HepG2 (cell line): ENCODE results near the gene CAPN11. TPM values are rescaled to one million over a fixed set of nuclear protein-coding genes. Genes with fewer than 3 reads are reported as not detected.

Experiments used
- ATAC-seq: fragments of 200-7000 bp; cut with Tn5 transposase; 3 replicates; pipeline ENCODE4 v1.9.1; 2020; ENCODE audit warnings: mild to moderate bottlenecking, moderate library complexity
- Bru-seq: library from RNA; stranded (reverse); fragments of 400-500 nt; gene quantifications from one replicate; lab custom pipeline; 2021; lab: Mats Ljungman, UMichigan
- BruChase-seq, 2 experiments: library from RNA; stranded (reverse); fragments of 400-500 nt; gene quantifications; one replicate each; lab custom pipeline; 2021; lab: Mats Ljungman, UMichigan
- BruUV-seq: library from RNA; stranded (reverse); fragments of 400-500 nt; replicated peaks from 2 replicates; lab custom pipeline; 2021; lab: Mats Ljungman, UMichigan
- CTCF ChIA-PET: fragments of 300-600 bp; formaldehyde crosslinking; extraction: SDS; loops from one replicate; lab custom pipeline; 2021; ENCODE audit warnings: low total read pairs, inconsistent platforms, low intra/inter-chr PET ratio; lab: Yijun Ruan, JAX
- POLR2A ChIA-PET: fragments of 350-600 bp; sonication (Branson Sonifier 250); formaldehyde crosslinking; loops from one replicate; lab custom pipeline; 2020; ENCODE audit warnings: antibody characterized with exemption, inconsistent platforms; lab: Yijun Ruan, JAX
- DNase-seq: peaks from one replicate; pipeline ENCODE4 v3.0.0-alpha.2; 2015; ENCODE audit warnings: low spot score
- FAIRE-seq: peaks from 3 replicates; lab custom pipeline; 2011; peaks lifted over from hg19 to GRCh38; lab: Jason Lieb, UNC
- H2AFZ ChIP-seq: one replicate; pipeline ENCODE4 v1.6.1; 2011; ENCODE audit warnings: low read length, inconsistent platforms
- H3K27ac ChIP-seq: fragments of 300-600 bp; 3 replicates; pipeline ENCODE4 v1.8.0; 2011; ENCODE audit warnings: mixed run types, mild to moderate bottlenecking, mixed read lengths, low read length, inconsistent platforms; ENCODE audit not compliant: insufficient read depth; ENCODE audit errors: extremely low read length
- H3K27me3 ChIP-seq, 2 experiments: fragments of 200-600 bp in 1 of 2; 2 replicates in 1 of 2; 3 replicates in 1 of 2; pipeline versions ENCODE4 v1.6.0 to v1.8.0; 2011; ENCODE audit warnings: low read length in 2 of 2, mild to moderate bottlenecking in 2 of 2, moderate library complexity in 2 of 2, inconsistent platforms in 1 of 2; ENCODE audit not compliant: insufficient read depth in 2 of 2, control insufficient read depth in 1 of 2
- H3K36me3 ChIP-seq, 2 experiments: fragments of 200-600 bp in 1 of 2; replicated peaks in 1 of 2; 2 replicates in 1 of 2; 3 replicates in 1 of 2; pipeline versions ENCODE4 v1.5.1 to v1.8.0; 2011; ENCODE audit warnings: low read length in 2 of 2, inconsistent platforms in 1 of 2; ENCODE audit not compliant: insufficient read depth in 2 of 2, control insufficient read depth in 1 of 2
- H3K4me1 ChIP-seq: 2 replicates; pipeline ENCODE4 v1.5.1; 2012; ENCODE audit warnings: low read length, inconsistent platforms; ENCODE audit not compliant: insufficient read depth
- H3K4me2 ChIP-seq: 2 replicates; pipeline ENCODE4 v1.6.0; 2011; ENCODE audit warnings: low read depth, low read length, inconsistent platforms
- H3K4me3 ChIP-seq, 3 experiments: fragments of 200-600 bp in 1 of 3; sonication (generic), shearing (Covaris generic) in 1 of 3; replicated peaks in 1 of 3; 2 replicates each; pipeline ENCODE4 v1.5.1; 2011 to 2016; ENCODE audit warnings: low read length in 3 of 3, inconsistent platforms in 2 of 3, low read depth in 2 of 3, mild to moderate bottlenecking in 2 of 3, control low read depth in 1 of 3, mixed read lengths in 1 of 3; ENCODE audit not compliant: insufficient read depth in 1 of 3
- H3K79me2 ChIP-seq: one replicate; pipeline ENCODE4 v1.6.1; 2011; ENCODE audit warnings: low read length, inconsistent platforms; ENCODE audit not compliant: insufficient read depth
- H3K9ac ChIP-seq: 2 replicates; pipeline ENCODE4 v1.6.0; 2011; ENCODE audit warnings: mild to moderate bottlenecking, low read depth, low read length, inconsistent platforms; ENCODE audit not compliant: insufficient read depth
- H3K9me3 ChIP-seq: 2 replicates; pipeline ENCODE4 v1.5.1; 2012; ENCODE audit warnings: mild to moderate bottlenecking, low read length
- H4K20me1 ChIP-seq: 2 replicates; pipeline ENCODE4 v1.6.0; 2011; ENCODE audit warnings: inconsistent platforms, mild to moderate bottlenecking, low read length, moderate library complexity; ENCODE audit not compliant: insufficient read depth
- JUN ChIP-seq: sonication (generic); formaldehyde crosslinking; IDR thresholded peaks from 2 replicates; pipeline ENCODE4 v1.4.0; 2020; ENCODE audit warnings: mild to moderate bottlenecking, missing genetic modification reagents
- REL ChIP-seq: sonication (generic); formaldehyde crosslinking; conservative IDR thresholded peaks from 2 replicates; pipeline ENCODE4 v1.8.0; 2022; ENCODE audit warnings: mild to moderate bottlenecking, missing genetic modification reagents, moderate library complexity
- RXRA ChIP-seq: sonication (generic); formaldehyde crosslinking; IDR thresholded peaks from 2 replicates; pipeline ENCODE4 v1.5.1; 2020; ENCODE audit warnings: missing genetic modification reagents
- SRY ChIP-seq: sonication (generic); formaldehyde crosslinking; IDR thresholded peaks from 2 replicates; pipeline ENCODE4 v1.8.0; 2022; ENCODE audit warnings: mild to moderate bottlenecking, missing genetic modification reagents
- SUZ12 ChIP-seq: fragments of 150-350 bp; IDR thresholded peaks from 2 replicates; pipeline ENCODE4 v1.6.1; 2014; ENCODE audit warnings: low read depth, low read length
- ZFP90 ChIP-seq: sonication (generic); formaldehyde crosslinking; IDR thresholded peaks from 2 replicates; pipeline ENCODE4 v1.8.0; 2022; ENCODE audit warnings: missing genetic modification reagents, mild to moderate bottlenecking, inconsistent platforms, borderline replicate concordance
- ZSCAN22 ChIP-seq: sonication (generic); formaldehyde crosslinking; IDR thresholded peaks from 2 replicates; pipeline ENCODE4 v1.4.0; 2020; ENCODE audit warnings: mild to moderate bottlenecking, missing genetic modification reagents
- WGBS: methylation state at CpG from one replicate; pipeline ENCODE4 v1.1.6; 2017; ENCODE audit warnings: low lambda C conversion rate; 5-methylcytosine and 5-hydroxymethylcytosine counted together
- in situ Hi-C: cut with HindIII; loops from 2 replicates; pipeline ENCODE4 v1.10.0; 2017; ENCODE audit warnings: low pct_unique_long_range_greater_than_20kb; ENCODE audit not compliant: extremely low pct_ligation_motif_present
- intact Hi-C: fragments of 100-400 bp; cut with micrococcal nuclease; formaldehyde crosslinking; loops from one replicate; pipeline ENCODE4 v1.10.0; 2022; ENCODE audit not compliant: unreplicated experiment
- long read RNA-seq, 2 experiments: library from RNA in 1 of 2; library from polyadenylated mRNA in 1 of 2; stranded (forward) in 1 of 2; unstranded in 1 of 2; transcript quantifications; one replicate each; pipeline ENCODE4 v2.0.0, GENCODE V29; 2019 to 2022
- polyA minus RNA-seq, 3 experiments: library from RNA; depleted of rRNA, polyadenylated mRNA; stranded (reverse); fragments of >200 nt; gene quantifications; 2 replicates each; pipeline ENCODE4 v1.2.3, GENCODE V29; 2011; ENCODE audit warnings: low replicate concordance in 1 of 3
- polyA plus RNA-seq, 8 experiments: library from polyadenylated mRNA; depleted of rRNA in 3 of 8; stranded (reverse) in 7 of 8; unstranded in 1 of 8; fragments of >200 nt; fragmentation: Illumina TruSeq in 4 of 8; extraction: Trizol in 4 of 8; gene quantifications; 2 replicates each; pipeline versions ENCODE4 v1.2.1 to v1.2.3, GENCODE V29; 2011 to 2016; ENCODE audit warnings: low read depth in 4 of 8, missing spikeins in 1 of 8, mixed read lengths in 1 of 8; ENCODE audit not compliant: insufficient read depth in 1 of 8
- total RNA-seq, 5 experiments: library from RNA; depleted of rRNA; stranded (reverse); fragments of >200 nt; fragmentation: Illumina TruSeq; extraction: Trizol; gene quantifications; 2 replicates each; pipeline ENCODE4 v1.2.3, GENCODE V29; 2016; ENCODE audit warnings: low read depth in 1 of 5
- TF ChIP-seq, protein P1 (sequence below): sonication (generic); formaldehyde crosslinking; IDR thresholded peaks from 2 replicates; pipeline ENCODE4 v1.9.0; 2021; ENCODE audit warnings: missing genetic modification reagents, borderline replicate concordance
- TF ChIP-seq, protein P2 (sequence below): sonication (generic); formaldehyde crosslinking; conservative IDR thresholded peaks from 2 replicates; pipeline ENCODE4 v1.8.0; 2022; ENCODE audit warnings: mild to moderate bottlenecking, moderate library complexity, missing genetic modification reagents

CAPN11 gene
- total RNA-seq (2016; rRNA removed; fragmentation: Illumina TruSeq; extraction: Trizol) (0.07 TPM in 1 of 2 replicates, not detected in the other), polyA plus RNA-seq (2011; rRNA removed) (0.11 and 0.13 TPM in 2 replicates), polyA minus RNA-seq (2011; rRNA and poly(A)+ RNA removed; ENCODE audit: low replicate concordance) (0.07 TPM in 1 of 2 replicates, not detected in the other), Bru-seq, nascent RNA (percentile 9 among the genes with signal in this experiment), BruChase-seq, experiment 1, labeled RNA remaining after a 6-hour chase (percentile 15 among the genes with signal in this experiment), BruChase-seq, experiment 2, labeled RNA remaining after a 2-hour chase (percentile 12 among the genes with signal in this experiment)
- total RNA-seq (2016; cell fraction: cytosol; rRNA removed; fragmentation: Illumina TruSeq; extraction: Trizol; ENCODE audit: low read depth): not detected in 2 replicates
- not detected in 2 replicates for total RNA-seq (2016; cell fraction: insoluble cytoplasmic fraction; rRNA removed; fragmentation: Illumina TruSeq; extraction: Trizol)
- not detected in 2 replicates for total RNA-seq (2016; cell fraction: membrane; rRNA removed; fragmentation: Illumina TruSeq; extraction: Trizol)
- total RNA-seq (2016; cell fraction: nucleus; rRNA removed; fragmentation: Illumina TruSeq; extraction: Trizol): not detected in 2 replicates
- 0.03 and 0.05 TPM in 2 replicates for polyA plus RNA-seq (2011; cell fraction: cytosol; rRNA removed)
- 0.71 and 0.74 TPM in 2 replicates for polyA plus RNA-seq (2011; cell fraction: nucleus; rRNA removed)
- 0.07 and 0.09 TPM in 2 replicates for polyA plus RNA-seq (2012)
- not detected in 2 replicates for polyA plus RNA-seq (2016; cell fraction: cytosol; fragmentation: Illumina TruSeq; extraction: Trizol; ENCODE audit: low read depth)
- not detected in 2 replicates for polyA plus RNA-seq (2016; cell fraction: insoluble cytoplasmic fraction; fragmentation: Illumina TruSeq; extraction: Trizol; ENCODE audit: low read depth)
- polyA plus RNA-seq (2016; cell fraction: membrane; fragmentation: Illumina TruSeq; extraction: Trizol; ENCODE audit: low read depth): not detected in 2 replicates
- polyA plus RNA-seq (2016; cell fraction: nucleus; fragmentation: Illumina TruSeq; extraction: Trizol; ENCODE audit: insufficient read depth, low read depth): not detected in 2 replicates
- polyA minus RNA-seq (2011; cell fraction: cytosol; rRNA and poly(A)+ RNA removed): not detected in 2 replicates
- 0.37 TPM in 1 of 2 replicates, not detected in the other for polyA minus RNA-seq (2011; cell fraction: nucleus; rRNA and poly(A)+ RNA removed)
- long read RNA-seq, experiment 1: 0 reads
- long read RNA-seq, experiment 2: 0 reads

DNA sequence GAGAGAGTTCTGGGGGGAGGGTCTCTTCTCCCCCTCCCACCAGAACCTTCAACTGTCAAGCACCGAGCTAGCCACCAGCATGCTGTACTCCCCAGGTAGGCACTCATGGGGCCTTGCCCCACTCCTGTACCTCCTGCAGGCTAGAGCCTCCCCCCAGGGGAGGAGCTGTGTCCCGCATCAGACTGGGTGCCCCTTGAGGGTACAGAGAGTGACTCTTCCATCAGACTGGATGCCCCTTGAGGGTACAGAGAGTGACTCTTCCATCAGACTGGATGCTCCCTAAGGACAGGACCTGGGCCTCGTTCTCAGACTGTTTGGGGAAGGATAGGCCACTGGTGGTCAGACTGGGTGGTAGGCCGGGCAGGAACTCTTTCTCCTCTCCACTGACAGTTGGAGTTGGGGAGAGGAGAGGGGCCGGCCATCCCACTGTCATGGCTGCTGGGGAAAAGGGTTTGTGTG, at the start of gene CAPN11:
TSS of gene CAPN11 (plus strand) at position 51 of the 459 bp plus-strand sequence. CDS start at position 80, 29 bp downstream.
- Histone ChIP-seq H3K9ac (no peak within 1 kb of the TSS), H3K9me3 (no peaks in the 10 kb centered on the region), H2AFZ (no peak within 1 kb of the TSS), H3K27me3 (no peaks in the 10 kb centered on the region), H3K4me3 (no peak within 1 kb of the TSS), H3K79me2 (no peaks in the 10 kb centered on the region), H3K4me2 (peak within 1 kb of the TSS; percentile 29), H3K27ac (peak within 1 kb of the TSS; percentile 31), H3K36me3 (peaks cover 0 to 4% of the 10 kb centered on the region in 2 experiments; a peak in 1 of 5 replicates), H4K20me1 (no peaks in the 10 kb centered on the region), H3K4me1 (peaks cover 84% of the 10 kb centered on the region)
- TF ChIP-seq RXRA (CRISPR knock-in tag) (peak; percentile 5; the same call in 1 of the 2 replicates), ZFP90 (CRISPR knock-in tag) (no peak), SUZ12 (no peak), REL (CRISPR knock-in tag) (no peak), ZSCAN22 (CRISPR knock-in tag) (peak; percentile 93), SRY (CRISPR knock-in tag) (0 out of 2 replicates have a peak, but pooled peaks have one; percentile 42), JUN (CRISPR knock-in tag) (no peak)
- TF ChIP-seq, protein P1, sequence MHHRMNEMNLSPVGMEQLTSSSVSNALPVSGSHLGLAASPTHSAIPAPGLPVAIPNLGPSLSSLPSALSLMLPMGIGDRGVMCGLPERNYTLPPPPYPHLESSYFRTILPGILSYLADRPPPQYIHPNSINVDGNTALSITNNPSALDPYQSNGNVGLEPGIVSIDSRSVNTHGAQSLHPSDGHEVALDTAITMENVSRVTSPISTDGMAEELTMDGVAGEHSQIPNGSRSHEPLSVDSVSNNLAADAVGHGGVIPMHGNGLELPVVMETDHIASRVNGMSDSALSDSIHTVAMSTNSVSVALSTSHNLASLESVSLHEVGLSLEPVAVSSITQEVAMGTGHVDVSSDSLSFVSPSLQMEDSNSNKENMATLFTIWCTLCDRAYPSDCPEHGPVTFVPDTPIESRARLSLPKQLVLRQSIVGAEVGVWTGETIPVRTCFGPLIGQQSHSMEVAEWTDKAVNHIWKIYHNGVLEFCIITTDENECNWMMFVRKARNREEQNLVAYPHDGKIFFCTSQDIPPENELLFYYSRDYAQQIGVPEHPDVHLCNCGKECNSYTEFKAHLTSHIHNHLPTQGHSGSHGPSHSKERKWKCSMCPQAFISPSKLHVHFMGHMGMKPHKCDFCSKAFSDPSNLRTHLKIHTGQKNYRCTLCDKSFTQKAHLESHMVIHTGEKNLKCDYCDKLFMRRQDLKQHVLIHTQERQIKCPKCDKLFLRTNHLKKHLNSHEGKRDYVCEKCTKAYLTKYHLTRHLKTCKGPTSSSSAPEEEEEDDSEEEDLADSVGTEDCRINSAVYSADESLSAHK (CRISPR knock-in tag): no peak
- TF ChIP-seq, protein P2, sequence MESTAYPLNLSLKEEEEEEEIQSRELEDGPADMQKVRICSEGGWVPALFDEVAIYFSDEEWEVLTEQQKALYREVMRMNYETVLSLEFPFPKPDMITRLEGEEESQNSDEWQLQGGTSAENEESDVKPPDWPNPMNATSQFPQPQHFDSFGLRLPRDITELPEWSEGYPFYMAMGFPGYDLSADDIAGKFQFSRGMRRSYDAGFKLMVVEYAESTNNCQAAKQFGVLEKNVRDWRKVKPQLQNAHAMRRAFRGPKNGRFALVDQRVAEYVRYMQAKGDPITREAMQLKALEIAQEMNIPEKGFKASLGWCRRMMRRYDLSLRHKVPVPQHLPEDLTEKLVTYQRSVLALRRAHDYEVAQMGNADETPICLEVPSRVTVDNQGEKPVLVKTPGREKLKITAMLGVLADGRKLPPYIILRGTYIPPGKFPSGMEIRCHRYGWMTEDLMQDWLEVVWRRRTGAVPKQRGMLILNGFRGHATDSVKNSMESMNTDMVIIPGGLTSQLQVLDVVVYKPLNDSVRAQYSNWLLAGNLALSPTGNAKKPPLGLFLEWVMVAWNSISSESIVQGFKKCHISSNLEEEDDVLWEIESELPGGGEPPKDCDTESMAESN (CRISPR knock-in tag): 0 out of 2 replicates have a peak, but pooled peaks have one; percentile 62
- in situ Hi-C loops: no loop called here
- ATAC-seq: no peak
- intact Hi-C loops: no loop called here
- BruUV-seq: no TSS peak
- POLR2A ChIA-PET: no interaction called here
- no peak for FAIRE-seq
- CTCF ChIA-PET: no interaction called here
- DNase-seq: no peak
- 75% methylated on average over 5 of the region's 5 CpGs for WGBS
